ENCODE data around the gene IQCN.

IQCN gene

GRCh38 chr19:18225702-18226468 lies 48.4 kb downstream of the IQCN start, which contains the start of gene PDE4C:
Gene PDE4C, minus strand, starts transcription at chr19:18226438. Its CDS starts 23 bp downstream, at chr19:18226415.
- TF ChIP-seq, protein P1, sequence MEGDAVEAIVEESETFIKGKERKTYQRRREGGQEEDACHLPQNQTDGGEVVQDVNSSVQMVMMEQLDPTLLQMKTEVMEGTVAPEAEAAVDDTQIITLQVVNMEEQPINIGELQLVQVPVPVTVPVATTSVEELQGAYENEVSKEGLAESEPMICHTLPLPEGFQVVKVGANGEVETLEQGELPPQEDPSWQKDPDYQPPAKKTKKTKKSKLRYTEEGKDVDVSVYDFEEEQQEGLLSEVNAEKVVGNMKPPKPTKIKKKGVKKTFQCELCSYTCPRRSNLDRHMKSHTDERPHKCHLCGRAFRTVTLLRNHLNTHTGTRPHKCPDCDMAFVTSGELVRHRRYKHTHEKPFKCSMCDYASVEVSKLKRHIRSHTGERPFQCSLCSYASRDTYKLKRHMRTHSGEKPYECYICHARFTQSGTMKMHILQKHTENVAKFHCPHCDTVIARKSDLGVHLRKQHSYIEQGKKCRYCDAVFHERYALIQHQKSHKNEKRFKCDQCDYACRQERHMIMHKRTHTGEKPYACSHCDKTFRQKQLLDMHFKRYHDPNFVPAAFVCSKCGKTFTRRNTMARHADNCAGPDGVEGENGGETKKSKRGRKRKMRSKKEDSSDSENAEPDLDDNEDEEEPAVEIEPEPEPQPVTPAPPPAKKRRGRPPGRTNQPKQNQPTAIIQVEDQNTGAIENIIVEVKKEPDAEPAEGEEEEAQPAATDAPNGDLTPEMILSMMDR (IDR thresholded peaks at IDR 0.05; ENCODE audit: low read depth, low read length): no peak
- peak; percentile 11 to 25 for DNase-seq (ENCODE audit: low read depth in 2 of 2)
- H3K4me3 ChIP-seq (replicated peaks in 1 of 2; ENCODE audit: low read depth in 2 of 2, low read length in 2 of 2): peak within 1 kb of the TSS in 1 of 2 donors; percentile 50

- H3K4me3 ChIP-seq (replicated peaks in 1 of 2; ENCODE audit: low read depth in 2 of 2, low read length in 2 of 2): peak overlapping the region in 1 of 2 donors; percentile 50
- TF ChIP-seq, protein P1 (IDR thresholded peaks at IDR 0.05; ENCODE audit: low read depth, low read length): no peak
- DNase-seq (ENCODE audit: low read depth in 2 of 2): no peak
These were observed 48.9 kb downstream of the IQCN start for GRCh38 chr19:18225355-18225701.

- peak; percentile 99 to 100 for DNase-seq (ENCODE audit: low read depth in 2 of 2)
- TF ChIP-seq, protein P1 (IDR thresholded peaks at IDR 0.05; ENCODE audit: low read depth, low read length): no peak
- peak overlapping the region; percentile 34 to 52 for H3K4me3 ChIP-seq (replicated peaks in 1 of 2; ENCODE audit: low read depth in 2 of 2, low read length in 2 of 2)
These were observed 49.5 kb downstream of the IQCN start for GRCh38 chr19:18224525-18225354.

DNA sequence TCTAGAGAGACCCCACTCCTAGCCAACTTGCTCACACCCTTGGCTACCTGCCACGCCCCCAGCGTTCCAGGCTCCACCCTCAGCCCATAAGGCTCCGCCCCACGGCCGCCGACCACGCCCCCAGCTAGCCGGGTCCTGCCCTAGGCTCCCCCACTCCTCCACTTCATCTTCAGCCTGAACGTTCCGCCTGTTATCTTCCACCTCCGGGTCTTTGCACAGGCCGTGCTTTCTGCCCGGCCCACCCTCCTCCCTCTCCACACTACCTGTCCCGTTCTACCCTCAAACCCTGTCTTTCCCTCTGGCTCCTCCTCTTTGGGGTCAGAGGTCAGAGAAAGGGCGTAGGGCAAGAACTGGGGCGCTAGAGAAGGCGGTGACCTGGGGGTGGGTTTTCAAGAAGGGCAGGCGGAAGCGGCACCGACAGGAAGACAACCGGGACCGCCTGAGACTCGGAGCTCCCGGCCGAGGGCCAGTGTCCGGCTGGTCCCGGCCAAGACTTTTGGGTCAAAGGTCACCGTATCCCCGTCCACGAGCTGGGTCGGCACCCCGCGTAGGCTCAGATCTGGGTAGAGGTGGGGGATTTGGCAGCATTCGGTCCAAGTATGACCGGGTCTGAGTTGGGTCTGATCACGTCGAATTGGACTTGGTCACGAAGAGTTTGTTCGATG lies 50.3 kb downstream of the IQCN start:
- H3K4me3 ChIP-seq (replicated peaks in 1 of 2; ENCODE audit: low read depth in 2 of 2, low read length in 2 of 2): peak overlapping the region; percentile 34 to 52
- DNase-seq (ENCODE audit: low read depth in 2 of 2): peak in 1 of 2 donors; percentile 24
- TF ChIP-seq, protein P1 (IDR thresholded peaks at IDR 0.05; ENCODE audit: low read depth, low read length): no peak

DNA sequence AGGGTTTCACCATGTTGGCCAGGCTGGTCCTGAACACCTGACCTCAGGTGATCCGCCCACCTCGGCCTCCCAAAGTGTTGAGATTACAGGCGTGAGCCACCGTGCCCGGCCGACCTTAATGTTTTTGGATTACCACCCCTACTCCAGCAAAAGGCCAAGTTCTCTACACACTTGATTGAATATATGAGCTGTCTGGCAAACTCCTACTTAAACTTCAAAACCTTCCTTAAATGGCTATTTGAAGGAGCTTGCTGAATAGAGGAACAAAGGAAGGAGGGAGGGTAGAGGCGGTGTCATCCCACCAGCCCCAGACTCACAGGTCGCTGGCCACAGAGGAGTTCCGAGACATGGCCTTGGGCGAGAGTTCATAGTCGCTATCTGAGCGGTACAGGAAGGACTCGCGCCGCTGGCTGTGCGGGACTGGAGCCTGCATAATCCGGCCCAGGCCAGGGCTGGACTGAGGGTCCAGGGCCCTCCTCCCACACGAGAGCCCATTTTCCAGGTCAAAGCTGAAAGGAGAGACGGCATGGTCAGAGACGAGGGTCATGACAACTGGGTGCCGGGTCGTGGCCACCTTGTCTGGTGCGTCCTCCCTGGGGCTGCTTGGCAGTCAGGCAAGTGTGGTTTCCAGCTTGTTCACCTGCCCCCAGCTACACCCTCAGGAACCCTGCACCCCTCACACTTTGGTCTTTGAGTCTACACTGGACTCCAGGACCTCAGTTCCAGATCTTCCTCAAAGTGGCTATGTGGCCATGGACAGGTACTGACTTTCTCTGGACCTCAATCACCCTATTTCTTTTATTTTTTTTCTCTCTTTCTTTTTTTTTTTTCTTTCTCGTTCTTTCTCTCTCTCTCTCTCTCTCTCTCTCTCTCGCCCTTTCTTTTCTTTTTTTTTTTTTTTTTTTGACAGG lies 52.2 kb downstream of the IQCN start:
- TF ChIP-seq, protein P1 (IDR thresholded peaks at IDR 0.05; ENCODE audit: low read depth, low read length): no peak
- H3K4me3 ChIP-seq (replicated peaks in 1 of 2; ENCODE audit: low read depth in 2 of 2, low read length in 2 of 2): no peak overlapping the region
- DNase-seq (ENCODE audit: low read depth in 2 of 2): no peak
